Retinal pigment epithelial cell (primary cell): ENCODE measurements around the gene UST.
"Not testable (repeated sequence)": the region's sequence is repeated elsewhere in the genome, so short reads cannot be mapped to it uniquely, and the experiment has no call there.

Experiments
- DNase-seq: peaks from one replicate; pipeline ENCODE4 v3.0.0-alpha.2; 2010; ENCODE audit warnings: low read depth
- H3K4me3 ChIP-seq: 2 replicates; pipeline ENCODE4 v1.5.1; 2011; ENCODE audit warnings: mild to moderate bottlenecking, low read length, control low read depth, moderate library complexity
- TF ChIP-seq, protein P1 (sequence below): conservative IDR thresholded peaks from 2 replicates; pipeline ENCODE4 v1.5.1; 2011; ENCODE audit warnings: low read depth, low read length, control low read depth, inconsistent platforms

UST gene

DNA sequence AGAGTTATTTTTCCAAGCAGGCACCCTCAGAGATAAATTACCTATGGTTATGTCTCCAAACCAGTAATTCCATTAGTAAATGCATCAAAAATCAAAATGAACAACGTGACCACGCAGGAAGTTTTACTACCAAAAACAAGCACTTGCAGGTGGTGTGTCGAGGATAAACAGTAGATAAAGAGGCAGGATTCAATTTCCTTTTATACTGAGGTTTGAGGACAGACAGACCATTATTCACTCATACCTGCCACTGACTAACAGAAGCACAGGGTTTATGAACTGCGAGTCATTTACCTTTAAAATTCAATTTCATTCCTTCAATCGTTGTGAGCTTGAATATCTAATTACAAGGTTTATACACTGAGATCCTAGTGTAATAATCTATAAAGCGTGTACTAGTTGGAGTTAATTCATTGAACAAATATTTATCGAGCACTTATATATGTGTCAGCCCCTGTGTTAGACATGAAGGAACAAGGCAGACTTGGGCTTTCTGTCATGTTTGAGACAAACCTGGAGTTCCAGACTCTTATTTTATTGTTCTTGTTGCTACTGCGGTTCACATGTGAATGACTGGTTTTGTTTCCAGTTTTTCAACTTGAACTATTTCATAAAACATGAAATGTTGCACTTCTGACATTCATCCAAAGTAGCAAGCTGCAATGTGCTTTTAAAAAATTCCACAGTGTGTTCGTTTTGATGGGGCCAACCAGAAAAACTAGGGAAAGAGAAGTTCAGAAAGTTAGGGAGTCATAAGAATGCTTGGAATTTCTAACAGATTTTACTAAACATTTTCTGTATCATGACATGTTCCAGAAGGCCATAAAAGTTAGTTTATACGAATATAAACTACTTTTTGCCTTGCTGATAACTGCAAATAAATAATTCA, 205.6 kb downstream of the UST start:
- no peak for DNase-seq
- TF ChIP-seq, protein P1, sequence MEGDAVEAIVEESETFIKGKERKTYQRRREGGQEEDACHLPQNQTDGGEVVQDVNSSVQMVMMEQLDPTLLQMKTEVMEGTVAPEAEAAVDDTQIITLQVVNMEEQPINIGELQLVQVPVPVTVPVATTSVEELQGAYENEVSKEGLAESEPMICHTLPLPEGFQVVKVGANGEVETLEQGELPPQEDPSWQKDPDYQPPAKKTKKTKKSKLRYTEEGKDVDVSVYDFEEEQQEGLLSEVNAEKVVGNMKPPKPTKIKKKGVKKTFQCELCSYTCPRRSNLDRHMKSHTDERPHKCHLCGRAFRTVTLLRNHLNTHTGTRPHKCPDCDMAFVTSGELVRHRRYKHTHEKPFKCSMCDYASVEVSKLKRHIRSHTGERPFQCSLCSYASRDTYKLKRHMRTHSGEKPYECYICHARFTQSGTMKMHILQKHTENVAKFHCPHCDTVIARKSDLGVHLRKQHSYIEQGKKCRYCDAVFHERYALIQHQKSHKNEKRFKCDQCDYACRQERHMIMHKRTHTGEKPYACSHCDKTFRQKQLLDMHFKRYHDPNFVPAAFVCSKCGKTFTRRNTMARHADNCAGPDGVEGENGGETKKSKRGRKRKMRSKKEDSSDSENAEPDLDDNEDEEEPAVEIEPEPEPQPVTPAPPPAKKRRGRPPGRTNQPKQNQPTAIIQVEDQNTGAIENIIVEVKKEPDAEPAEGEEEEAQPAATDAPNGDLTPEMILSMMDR = no peak

DNA sequence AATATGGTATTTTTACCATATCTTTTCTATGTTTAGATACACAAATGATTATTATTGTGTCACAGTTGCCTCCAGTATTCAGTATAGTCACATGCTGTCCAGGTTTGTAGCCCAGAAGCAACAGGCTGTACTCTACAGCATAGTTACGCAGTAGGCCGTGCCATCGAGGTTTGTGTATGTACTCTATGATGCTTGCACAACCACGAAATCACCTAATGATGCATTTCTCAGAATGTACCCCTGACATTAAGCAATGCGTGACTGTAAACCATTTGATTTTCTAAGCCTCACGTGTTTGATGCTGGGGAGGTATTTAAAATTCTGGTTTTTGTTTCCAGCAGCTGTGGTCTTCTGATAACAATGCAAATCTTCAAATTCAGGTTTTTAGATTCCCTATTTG, 207.6 kb downstream of the UST start:
- no peak for DNase-seq
- TF ChIP-seq, protein P1 = no peak
- H3K4me3 ChIP-seq = no peak overlapping the region

More for the DNA sequence above, 205.6 kb downstream of the UST start:
- no peak overlapping the region for H3K4me3 ChIP-seq

DNA sequence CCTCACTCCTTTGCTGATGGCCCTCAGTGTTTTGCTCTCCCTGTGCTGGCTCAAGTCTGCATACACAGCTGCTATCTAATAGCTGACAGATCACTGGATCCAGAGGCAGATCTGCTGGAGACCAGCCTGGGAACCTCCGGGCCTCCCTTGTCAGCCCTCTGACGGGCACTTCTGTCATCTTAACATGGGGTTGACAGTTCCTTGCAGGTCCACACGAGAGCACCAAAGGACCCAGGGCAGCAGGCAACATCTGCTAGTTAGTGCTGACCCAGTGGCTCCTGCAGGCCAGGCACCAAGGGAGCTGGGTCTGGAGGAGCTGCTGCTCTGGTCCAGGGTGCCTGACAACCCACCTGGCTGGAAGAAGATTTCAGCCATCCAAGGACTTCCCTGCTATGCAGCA, 208.1 kb downstream of the UST start:
- H3K4me3 ChIP-seq = no peak overlapping the region
- no peak for DNase-seq
- TF ChIP-seq, protein P1 = no peak

DNA sequence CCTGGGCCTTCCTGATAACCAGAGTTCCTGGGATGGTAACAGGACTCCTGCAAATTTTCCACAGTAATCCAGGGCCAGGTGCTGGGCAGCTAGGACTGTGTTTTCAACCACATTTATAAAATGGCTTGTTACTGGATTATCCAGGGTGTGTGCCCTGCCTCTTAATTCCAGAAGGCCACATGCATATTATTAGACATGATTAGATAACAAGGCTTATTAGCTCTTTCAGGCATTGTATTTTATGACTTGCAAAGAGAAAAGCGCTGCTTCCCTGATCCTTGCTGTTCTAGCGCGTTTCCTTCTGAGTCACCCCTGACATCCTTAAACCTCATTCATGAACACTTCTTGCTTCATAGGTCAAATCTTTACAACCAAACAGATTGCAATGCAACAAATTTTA, 208.6 kb downstream of the UST start:
- H3K4me3 ChIP-seq = no peak overlapping the region
- no peak for DNase-seq
- TF ChIP-seq, protein P1 = no peak

DNA sequence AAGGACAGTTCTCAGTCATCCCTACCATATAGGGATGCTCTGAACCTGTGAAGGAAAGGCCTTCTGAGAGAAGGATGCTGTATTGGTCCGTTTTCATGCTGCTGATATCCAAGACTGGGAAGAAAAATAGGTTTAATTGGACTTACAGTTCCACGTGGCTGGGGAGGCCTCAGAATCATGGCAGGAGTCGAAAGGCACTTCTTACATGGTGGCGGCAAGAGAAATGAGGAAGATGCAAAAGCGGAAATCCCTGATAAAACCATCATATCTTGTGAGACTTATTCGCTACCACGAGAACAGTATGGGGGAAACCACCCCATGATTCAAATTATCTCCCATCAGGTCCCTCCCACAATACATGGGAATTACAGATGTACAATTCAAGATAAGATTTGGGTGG, 209.3 kb downstream of the UST start:
- not testable (repeated sequence) for H3K4me3 ChIP-seq

DNA sequence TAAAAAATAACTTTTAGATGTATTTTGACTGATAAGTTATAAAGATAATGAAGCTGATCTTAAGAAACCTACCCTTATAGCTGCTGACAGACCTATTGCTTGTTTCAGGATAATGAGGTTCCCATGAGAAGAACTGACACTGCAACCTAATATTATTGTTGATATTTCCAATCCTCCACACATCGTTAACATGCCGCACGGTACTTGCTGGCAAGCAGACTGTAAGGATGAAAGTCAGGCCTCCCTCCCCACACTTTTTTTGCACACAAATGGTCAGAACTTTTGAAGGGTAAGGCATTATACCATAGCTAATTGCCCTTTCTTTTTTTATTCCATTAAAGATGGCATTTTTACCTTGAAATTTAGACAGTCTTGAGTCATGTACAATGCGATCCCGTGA, 210.9 kb downstream of the UST start:
- TF ChIP-seq, protein P1 = no peak
- no peak for DNase-seq
- no peak overlapping the region for H3K4me3 ChIP-seq

More for the DNA sequence above, 209.3 kb downstream of the UST start:
- DNase-seq = not testable (repeated sequence)

DNA sequence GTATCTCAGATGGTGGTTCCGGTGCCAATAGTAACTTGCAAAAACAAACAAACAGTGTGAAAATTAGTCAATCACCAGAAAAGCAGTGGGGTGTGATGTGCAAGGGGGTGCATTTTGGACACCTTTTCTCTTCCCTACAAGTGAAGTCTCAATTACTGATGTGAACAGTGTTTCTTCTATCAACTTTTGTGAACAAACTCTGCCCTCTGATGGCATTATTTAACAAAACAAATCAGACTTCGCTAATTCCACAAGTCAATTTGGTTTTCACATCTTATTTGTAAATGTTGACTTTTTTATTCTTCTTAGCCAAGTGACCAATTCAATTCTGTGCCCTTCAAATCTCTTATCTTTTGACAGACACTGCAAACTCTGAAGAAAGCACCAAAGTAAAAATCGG, 212.2 kb downstream of the UST start:
- TF ChIP-seq, protein P1 = no peak

More for the DNA sequence above, 212.2 kb downstream of the UST start:
- DNase-seq = no peak
- no peak overlapping the region for H3K4me3 ChIP-seq
